HepG2 (cell line): ENCODE results near the gene AGER. TPM values are rescaled to one million over a fixed set of nuclear protein-coding genes. Genes with fewer than 3 reads are reported as not detected.
A peak's percentile ranks its signal among the peaks of the same experiment; 100 is the strongest.

Experiments used
- AHDC1 ChIP-seq: sonication (generic); formaldehyde crosslinking; IDR thresholded peaks from 2 replicates; pipeline ENCODE4 v1.5.1; 2020; ENCODE audit warnings: mild to moderate bottlenecking, missing genetic modification reagents, borderline replicate concordance
- BCL3 ChIP-seq: sonication (generic); formaldehyde crosslinking; IDR thresholded peaks from 2 replicates; pipeline ENCODE4 v1.5.1; 2020; ENCODE audit warnings: mild to moderate bottlenecking, missing genetic modification reagents, moderate library complexity
- DMAP1 ChIP-seq: IDR thresholded peaks from 2 replicates; pipeline ENCODE4 v1.6.1; 2016
- HIC2 ChIP-seq: sonication (generic); formaldehyde crosslinking; IDR thresholded peaks from 2 replicates; pipeline ENCODE4 v1.9.0; 2022; ENCODE audit warnings: low read depth, missing genetic modification reagents
- HOMEZ ChIP-seq: IDR thresholded peaks from 2 replicates; pipeline ENCODE4 v1.6.1; 2016; ENCODE audit warnings: low read depth
- NFKB2 ChIP-seq: sonication (generic); formaldehyde crosslinking; IDR thresholded peaks from 2 replicates; pipeline ENCODE4 v1.4.0; 2020; ENCODE audit warnings: missing genetic modification reagents, borderline replicate concordance
- RFXAP ChIP-seq: sonication (generic); formaldehyde crosslinking; IDR thresholded peaks from 2 replicates; pipeline ENCODE4 v1.4.0; 2020; ENCODE audit warnings: missing genetic modification reagents, borderline replicate concordance
- STAT6 ChIP-seq: sonication (generic); formaldehyde crosslinking; IDR thresholded peaks from 2 replicates; pipeline ENCODE4 v1.4.0; 2020; ENCODE audit warnings: missing genetic modification reagents, mild to moderate bottlenecking, borderline replicate concordance
- YY1 ChIP-seq: IDR thresholded peaks from 2 replicates; pipeline ENCODE4 v1.6.1; 2011; ENCODE audit warnings: low read length, low read depth, moderate library complexity, mild to moderate bottlenecking; ENCODE audit not compliant: insufficient read depth, insufficient replicate concordance
- ZNF503 ChIP-seq: sonication (generic); formaldehyde crosslinking; IDR thresholded peaks from 2 replicates; pipeline ENCODE4 v1.4.0; 2020; ENCODE audit warnings: missing genetic modification reagents
- ZNF616 ChIP-seq: sonication (generic); formaldehyde crosslinking; IDR thresholded peaks from 2 replicates; pipeline ENCODE4 v1.5.0; 2020; ENCODE audit warnings: low read depth, mild to moderate bottlenecking, missing genetic modification reagents
- polyA plus RNA-seq, 8 experiments: library from polyadenylated mRNA; depleted of rRNA in 3 of 8; stranded (reverse) in 7 of 8; unstranded in 1 of 8; fragments of >200 nt; fragmentation: Illumina TruSeq in 4 of 8; extraction: Trizol in 4 of 8; gene quantifications; 2 replicates each; pipeline versions ENCODE4 v1.2.1 to v1.2.3, GENCODE V29; 2011 to 2016; ENCODE audit warnings: low read depth in 4 of 8, missing spikeins in 1 of 8, mixed read lengths in 1 of 8; ENCODE audit not compliant: insufficient read depth in 1 of 8
- total RNA-seq, 5 experiments: library from RNA; depleted of rRNA; stranded (reverse); fragments of >200 nt; fragmentation: Illumina TruSeq; extraction: Trizol; gene quantifications; 2 replicates each; pipeline ENCODE4 v1.2.3, GENCODE V29; 2016; ENCODE audit warnings: low read depth in 1 of 5

Gene AGER
- total and polyA plus RNA-seq, 2 of the 13 experiments (the other 11 are each of a cell fraction or from before 2014, with no cell fraction given), result 1.9 to 5.1 TPM

- TF ChIP-seq ZNF503 (CRISPR knock-in tag), result no peak
- no peak for TF ChIP-seq RFXAP (CRISPR knock-in tag)
- TF ChIP-seq YY1, result no peak
- TF ChIP-seq STAT6 (CRISPR knock-in tag), result no peak
- TF ChIP-seq NFKB2 (CRISPR knock-in tag), result no peak
- no peak for TF ChIP-seq ZNF616
- TF ChIP-seq AHDC1 (CRISPR knock-in tag), result no peak
- no peak for TF ChIP-seq HOMEZ
- TF ChIP-seq BCL3 (CRISPR knock-in tag), result 0 out of 2 replicates have a peak, but pooled peaks have one; percentile 27
- no peak; the same call in 1 of the 2 replicates for TF ChIP-seq HIC2 (CRISPR knock-in tag)
- TF ChIP-seq DMAP1 (CRISPR knock-in tag), result no peak
Observed at GRCh38 chr6:32194825-32195651, 11.0 kb upstream of the AGER start (continued).
